Astrocyte (in vitro differentiated cells and primary cell): ENCODE measurements around the gene FAM53C. TPM values are rescaled to one million over a fixed set of nuclear protein-coding genes. Genes with fewer than 3 reads are reported as not detected.
"Not testable (repeated sequence)": the region's sequence is repeated elsewhere in the genome, so short reads cannot be mapped to it uniquely, and the experiment has no call there.

ENCODE experiments used
- DNase-seq: peaks from one replicate; pipeline ENCODE4 v3.0.0-alpha.2; 2010; ENCODE audit warnings: low read depth
- FAIRE-seq: peaks from 2 replicates; lab custom pipeline; 2011; peaks lifted over from hg19 to GRCh38; lab: Jason Lieb, UNC
- H2AFZ ChIP-seq: 2 replicates; pipeline ENCODE4 v1.6.0; 2012; ENCODE audit warnings: low read depth, low read length, inconsistent platforms
- H3K27ac ChIP-seq: 2 replicates; pipeline ENCODE4 v1.5.1; 2011; ENCODE audit warnings: low read depth, low read length, inconsistent platforms
- H3K27me3 ChIP-seq: 2 replicates; pipeline ENCODE4 v1.6.0; 2011; ENCODE audit warnings: low read length, inconsistent platforms; ENCODE audit not compliant: insufficient read depth
- H3K36me3 ChIP-seq: 2 replicates; pipeline ENCODE4 v1.5.1; 2011; ENCODE audit warnings: low read length, inconsistent platforms; ENCODE audit not compliant: insufficient read depth
- H3K4me1 ChIP-seq: 2 replicates; pipeline ENCODE4 v1.5.1; 2011; ENCODE audit warnings: low read length, inconsistent platforms; ENCODE audit not compliant: insufficient read depth
- H3K4me2 ChIP-seq: 2 replicates; pipeline ENCODE4 v1.6.0; 2012; ENCODE audit warnings: low read length, inconsistent platforms
- H3K4me3 ChIP-seq: 2 replicates; pipeline ENCODE4 v1.5.1; 2011; ENCODE audit warnings: low read depth, mild to moderate bottlenecking, low read length, inconsistent platforms; ENCODE audit not compliant: insufficient read depth
- H3K79me2 ChIP-seq: 2 replicates; pipeline ENCODE4 v1.6.0; 2012; ENCODE audit warnings: mild to moderate bottlenecking, low read length, inconsistent platforms; ENCODE audit not compliant: insufficient read depth
- H3K9ac ChIP-seq: 2 replicates; pipeline ENCODE4 v1.6.0; 2012; ENCODE audit warnings: mild to moderate bottlenecking, low read length, inconsistent platforms
- H3K9me3 ChIP-seq: 2 replicates; pipeline ENCODE4 v1.5.1; 2012; ENCODE audit warnings: low read depth, mild to moderate bottlenecking, low read length, inconsistent platforms; ENCODE audit not compliant: insufficient read depth
- H4K20me1 ChIP-seq: 2 replicates; pipeline ENCODE4 v1.6.0; 2012; ENCODE audit warnings: low read length, inconsistent platforms; ENCODE audit not compliant: insufficient read depth
- H3K27ac Mint-ChIP-seq: one replicate; pipeline ENCODE4 v1.8.0; 2021; ENCODE audit warnings: mild to moderate bottlenecking, mixed read lengths; ENCODE audit not compliant: unreplicated experiment
- H3K27me3 Mint-ChIP-seq: one replicate; pipeline ENCODE4 v1.8.0; 2021; ENCODE audit warnings: low read depth, mixed read lengths; ENCODE audit not compliant: unreplicated experiment
- H3K36me3 Mint-ChIP-seq: one replicate; pipeline ENCODE4 v1.8.0; 2021; ENCODE audit warnings: low read depth, mixed read lengths; ENCODE audit not compliant: unreplicated experiment
- H3K4me1 Mint-ChIP-seq: one replicate; pipeline ENCODE4 v1.8.0; 2021; ENCODE audit warnings: low read depth, mixed read lengths; ENCODE audit not compliant: unreplicated experiment
- H3K4me3 Mint-ChIP-seq: one replicate; pipeline ENCODE4 v1.8.0; 2021; ENCODE audit warnings: mild to moderate bottlenecking, moderate library complexity, mixed read lengths; ENCODE audit not compliant: unreplicated experiment
- H3K9me3 Mint-ChIP-seq: one replicate; pipeline ENCODE4 v1.8.0; 2021; ENCODE audit warnings: mild to moderate bottlenecking, mixed read lengths; ENCODE audit not compliant: unreplicated experiment
- EZH2 ChIP-seq: IDR thresholded peaks from 2 replicates; pipeline ENCODE4 v1.6.1; 2012; ENCODE audit warnings: mild to moderate bottlenecking, low read length, inconsistent platforms; ENCODE audit not compliant: insufficient read depth
- total RNA-seq: library from RNA; stranded (reverse); gene quantifications from 2 replicates; pipeline ENCODE4 v1.2.1, GENCODE V29; 2021
- TF ChIP-seq, protein P1 (sequence below): IDR thresholded peaks from 2 replicates; pipeline ENCODE4 v1.5.1; 2011; ENCODE audit warnings: low read depth, mild to moderate bottlenecking, inconsistent platforms, low read length, moderate library complexity; ENCODE audit not compliant: insufficient read depth

Gene FAM53C
- total RNA-seq, 1 donor from 2014 or later = 46.6 TPM

- no peaks in the 10 kb centered on the region for H3K27me3 Mint-ChIP-seq
- H3K9me3 Mint-ChIP-seq = no peaks in the 10 kb centered on the region
- Histone ChIP-seq H3K27ac (no peak overlapping the region), H2AFZ (no peak overlapping the region), H3K79me2 (no peaks in the 10 kb centered on the region), H3K9me3 (no peaks in the 10 kb centered on the region), H3K4me1 (peaks cover 2% of the 10 kb centered on the region), H3K36me3 (no peaks in the 10 kb centered on the region), H3K4me2 (no peak overlapping the region), H3K27me3 (no peaks in the 10 kb centered on the region), H3K4me3 (no peak overlapping the region), H3K9ac (no peak overlapping the region), H4K20me1 (no peaks in the 10 kb centered on the region)
- H3K4me1 Mint-ChIP-seq = peaks cover 4% of the 10 kb centered on the region
- DNase-seq = no peak
- no peak overlapping the region for H3K4me3 Mint-ChIP-seq
- TF ChIP-seq, protein P1, sequence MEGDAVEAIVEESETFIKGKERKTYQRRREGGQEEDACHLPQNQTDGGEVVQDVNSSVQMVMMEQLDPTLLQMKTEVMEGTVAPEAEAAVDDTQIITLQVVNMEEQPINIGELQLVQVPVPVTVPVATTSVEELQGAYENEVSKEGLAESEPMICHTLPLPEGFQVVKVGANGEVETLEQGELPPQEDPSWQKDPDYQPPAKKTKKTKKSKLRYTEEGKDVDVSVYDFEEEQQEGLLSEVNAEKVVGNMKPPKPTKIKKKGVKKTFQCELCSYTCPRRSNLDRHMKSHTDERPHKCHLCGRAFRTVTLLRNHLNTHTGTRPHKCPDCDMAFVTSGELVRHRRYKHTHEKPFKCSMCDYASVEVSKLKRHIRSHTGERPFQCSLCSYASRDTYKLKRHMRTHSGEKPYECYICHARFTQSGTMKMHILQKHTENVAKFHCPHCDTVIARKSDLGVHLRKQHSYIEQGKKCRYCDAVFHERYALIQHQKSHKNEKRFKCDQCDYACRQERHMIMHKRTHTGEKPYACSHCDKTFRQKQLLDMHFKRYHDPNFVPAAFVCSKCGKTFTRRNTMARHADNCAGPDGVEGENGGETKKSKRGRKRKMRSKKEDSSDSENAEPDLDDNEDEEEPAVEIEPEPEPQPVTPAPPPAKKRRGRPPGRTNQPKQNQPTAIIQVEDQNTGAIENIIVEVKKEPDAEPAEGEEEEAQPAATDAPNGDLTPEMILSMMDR = no peak
- TF ChIP-seq EZH2 = no peak
- H3K27ac Mint-ChIP-seq = no peak overlapping the region
- FAIRE-seq = no peak
- H3K36me3 Mint-ChIP-seq = no peaks in the 10 kb centered on the region
Measured at GRCh38 chr5:138305797-138306196, 32.3 kb upstream of the FAM53C start.

- Mint-ChIP-seq H3K36me3 (no peaks in the 10 kb centered on the region), H3K9me3 (no peaks in the 10 kb centered on the region), H3K4me1 (no peaks in the 10 kb centered on the region), H3K4me3 (no peak overlapping the region), H3K27me3 (no peaks in the 10 kb centered on the region), H3K27ac (no peak overlapping the region)
- H3K4me2 ChIP-seq = no peak overlapping the region
- H3K27ac ChIP-seq = no peak overlapping the region
- no peaks in the 10 kb centered on the region for H3K27me3 ChIP-seq
- no peak for TF ChIP-seq EZH2
- TF ChIP-seq, protein P1 = no peak
- no peaks in the 10 kb centered on the region for H3K79me2 ChIP-seq
- H4K20me1 ChIP-seq = no peaks in the 10 kb centered on the region
- DNase-seq (no peak), FAIRE-seq (no peak)
- no peaks in the 10 kb centered on the region for H3K9me3 ChIP-seq
- H3K4me3 ChIP-seq = no peak overlapping the region
- no peak overlapping the region for H2AFZ ChIP-seq
- no peak overlapping the region for H3K9ac ChIP-seq
- no peaks in the 10 kb centered on the region for H3K4me1 ChIP-seq
- H3K36me3 ChIP-seq = peaks cover 2% of the 10 kb centered on the region
Measured at GRCh38 chr5:138315751-138316278, 22.3 kb upstream of the FAM53C start.

DNA sequence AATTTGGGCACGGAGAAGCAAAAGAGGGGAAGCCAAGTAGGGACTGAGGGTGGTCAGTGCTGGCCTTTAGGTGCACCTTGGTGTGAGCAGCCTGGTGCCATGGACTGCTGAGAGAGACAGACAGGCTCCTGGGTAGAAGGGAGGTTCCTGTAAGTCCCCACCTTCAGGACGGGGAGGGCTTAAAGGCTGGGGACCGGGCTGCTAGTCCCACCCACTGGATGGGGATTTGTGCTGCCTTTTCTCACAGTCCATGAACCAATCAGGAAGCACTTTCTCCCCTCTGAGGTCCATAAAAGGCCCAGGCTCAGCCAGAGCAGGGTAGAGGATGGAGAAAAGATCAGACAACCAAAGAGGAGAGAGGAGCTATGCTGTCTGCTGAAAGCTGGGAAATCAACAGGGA is 21.7 kb upstream of the FAM53C start:
- Mint-ChIP-seq H3K9me3 (no peaks in the 10 kb centered on the region), H3K27me3 (no peaks in the 10 kb centered on the region), H3K36me3 (no peaks in the 10 kb centered on the region), H3K4me1 (no peaks in the 10 kb centered on the region), H3K27ac (no peak overlapping the region), H3K4me3 (no peak overlapping the region)
- no peak for DNase-seq
- Histone ChIP-seq H3K9ac (no peak overlapping the region), H3K4me3 (no peak overlapping the region), H3K79me2 (no peaks in the 10 kb centered on the region), H3K27ac (no peak overlapping the region), H4K20me1 (no peaks in the 10 kb centered on the region), H3K4me2 (no peak overlapping the region), H2AFZ (no peak overlapping the region), H3K4me1 (no peaks in the 10 kb centered on the region), H3K9me3 (no peaks in the 10 kb centered on the region), H3K36me3 (peaks cover 2% of the 10 kb centered on the region), H3K27me3 (no peaks in the 10 kb centered on the region)
- FAIRE-seq = no peak
- TF ChIP-seq, protein P1 = no peak
- TF ChIP-seq EZH2 = no peak

- H3K27me3 Mint-ChIP-seq, H2AFZ ChIP-seq, H3K27me3 ChIP-seq, H3K4me1 Mint-ChIP-seq, H3K4me3 ChIP-seq, H3K36me3 Mint-ChIP-seq, H3K27ac Mint-ChIP-seq, FAIRE-seq, H4K20me1 ChIP-seq, H3K36me3 ChIP-seq, H3K9me3 Mint-ChIP-seq, H3K9ac ChIP-seq, H3K4me3 Mint-ChIP-seq, H3K4me2 ChIP-seq, H3K4me1 ChIP-seq, H3K27ac ChIP-seq, H3K79me2 ChIP-seq, H3K9me3 ChIP-seq, DNase-seq: not testable (repeated sequence)
Measured at GRCh38 chr5:138318211-138318610, 19.9 kb upstream of the FAM53C start.
